ENCODE measurements around the gene NPAS3.

NPAS3 gene

GRCh38 chr14:33017016-33017415 is 78.3 kb downstream of the NPAS3 start:
- DNase-seq: no peak

GRCh38 chr14:33019346-33019745 is 80.7 kb downstream of the NPAS3 start:
- no peak for DNase-seq

GRCh38 chr14:33026850-33027430 is 88.3 kb downstream of the NPAS3 start:
- no peak for DNase-seq

GRCh38 chr14:33029511-33029910 is 90.8 kb downstream of the NPAS3 start:
- no peak for DNase-seq

GRCh38 chr14:33030386-33030785 is 91.7 kb downstream of the NPAS3 start:
- DNase-seq: no peak

- no peak for DNase-seq
Measured at GRCh38 chr14:33035416-33036194, 96.9 kb downstream of the NPAS3 start.

- DNase-seq: no peak
Measured at GRCh38 chr14:33039311-33039710, 100.6 kb downstream of the NPAS3 start.

- DNase-seq: no peak
Measured at GRCh38 chr14:33040372-33041140, 101.9 kb downstream of the NPAS3 start.

GRCh38 chr14:33042591-33042990 is 103.9 kb downstream of the NPAS3 start:
- no peak for DNase-seq

- DNase-seq: no peak
Measured at GRCh38 chr14:33045760-33046159, 107.1 kb downstream of the NPAS3 start.

- no peak for DNase-seq
Measured at GRCh38 chr14:33052943-33053342, 114.3 kb downstream of the NPAS3 start.

- no peak for DNase-seq
Measured at GRCh38 chr14:33056213-33056612, 117.5 kb downstream of the NPAS3 start.

- DNase-seq: no peak
Measured at GRCh38 chr14:33057585-33057984, 118.9 kb downstream of the NPAS3 start.

- DNase-seq: no peak
Measured at GRCh38 chr14:33061667-33062325, 123.1 kb downstream of the NPAS3 start.

GRCh38 chr14:33062476-33062875 is 123.8 kb downstream of the NPAS3 start:
- DNase-seq: no peak

- DNase-seq: no peak
Measured at GRCh38 chr14:33062881-33063280, 124.2 kb downstream of the NPAS3 start.

- no peak for DNase-seq
Measured at GRCh38 chr14:33063521-33063920, 124.8 kb downstream of the NPAS3 start.

GRCh38 chr14:33065634-33066033 is 127.0 kb downstream of the NPAS3 start:
- no peak for DNase-seq

GRCh38 chr14:33068040-33068439 is 129.4 kb downstream of the NPAS3 start:
- DNase-seq: no peak

- no peak for DNase-seq
Measured at GRCh38 chr14:33068626-33069025, 129.9 kb downstream of the NPAS3 start.

GRCh38 chr14:33070475-33070874 is 131.8 kb downstream of the NPAS3 start:
- DNase-seq: no peak

GRCh38 chr14:33073023-33073422 is 134.3 kb downstream of the NPAS3 start:
- no peak for DNase-seq

GRCh38 chr14:33081259-33081658 is 142.6 kb downstream of the NPAS3 start:
- DNase-seq: no peak
